G401.6 (cell line): ENCODE results near the gene ZFP57.
"Not testable (repeated sequence)": the region's sequence is repeated elsewhere in the genome, so short reads cannot be mapped to it uniquely, and the experiment has no call there.

ENCODE experiments used
- FAIRE-seq: peaks from 2 replicates; lab custom pipeline; 2012; peaks lifted over from hg19 to GRCh38; lab: Jason Lieb, UNC

ZFP57 gene

GRCh38 chr6:29696147-29697125, 15.5 kb upstream of the ZFP57 start:
- no peak for FAIRE-seq

- no peak for FAIRE-seq
Observed at GRCh38 chr6:29694637-29695036, 13.7 kb upstream of the ZFP57 start.

- no peak for FAIRE-seq
Observed at GRCh38 chr6:29685718-29686326, 4.9 kb upstream of the ZFP57 start.

GRCh38 chr6:29681811-29682210, 859 bp upstream of the ZFP57 start:
- FAIRE-seq = no peak

- no peak for FAIRE-seq
Observed at GRCh38 chr6:29680416-29680815, 536 bp downstream of the ZFP57 start.

- FAIRE-seq = no peak
Observed at GRCh38 chr6:29679962-29680361, 990 bp downstream of the ZFP57 start.

- no peak for FAIRE-seq
Observed at GRCh38 chr6:29678114-29678513, 2.8 kb downstream of the ZFP57 start.

GRCh38 chr6:29676981-29677601, 3.9 kb downstream of the ZFP57 start:
- no peak for FAIRE-seq

- FAIRE-seq = no peak
Observed at GRCh38 chr6:29675561-29675960, 5.4 kb downstream of the ZFP57 start.

GRCh38 chr6:29674008-29674407, 6.9 kb downstream of the ZFP57 start:
- no peak for FAIRE-seq

GRCh38 chr6:29673161-29673560, 7.8 kb downstream of the ZFP57 start:
- no peak for FAIRE-seq

- FAIRE-seq = not testable (repeated sequence)
Observed at GRCh38 chr6:29672116-29672515, 8.8 kb downstream of the ZFP57 start.

- FAIRE-seq = no peak
Observed at GRCh38 chr6:29671026-29671425, 9.9 kb downstream of the ZFP57 start.

- FAIRE-seq = no peak
Observed at GRCh38 chr6:29667158-29667557, 13.8 kb downstream of the ZFP57 start.

GRCh38 chr6:29666826-29667130, 14.2 kb downstream of the ZFP57 start:
- FAIRE-seq = no peak

GRCh38 chr6:29665942-29666825, 14.8 kb downstream of the ZFP57 start:
- no peak for FAIRE-seq

GRCh38 chr6:29663300-29664042, 17.5 kb downstream of the ZFP57 start:
- no peak for FAIRE-seq

GRCh38 chr6:29661502-29662141, 19.3 kb downstream of the ZFP57 start:
- not testable (repeated sequence) for FAIRE-seq

- no peak for FAIRE-seq
Observed at GRCh38 chr6:29661071-29661470, 19.9 kb downstream of the ZFP57 start.

GRCh38 chr6:29656798-29657197, 24.2 kb downstream of the ZFP57 start, which contains the start of gene MOG:
Gene MOG (plus strand): TSS chr6:29657092. CDS start chr6:29657210, 118 bp downstream.
- no peak for FAIRE-seq

GRCh38 chr6:29656157-29656556, 24.8 kb downstream of the ZFP57 start:
- FAIRE-seq = no peak
